Panc1 (cell line): Measurements from ENCODE around the gene ZCCHC17. TPM values are rescaled to one million over a fixed set of nuclear protein-coding genes. Genes with fewer than 3 reads are reported as not detected.
A peak's percentile ranks its signal among the peaks of the same experiment; 100 is the strongest.
"Not testable (repeated sequence)": the region's sequence is repeated elsewhere in the genome, so short reads cannot be mapped to it uniquely, and the experiment has no call there.

Experiments
- ATAC-seq: fragments of 200-7000 bp; cut with Tn5 transposase; 2 replicates; pipeline ENCODE4 v1.9.1; 2020; ENCODE audit warnings: mild to moderate bottlenecking, moderate library complexity
- BruUV-seq: library from RNA; stranded (reverse); fragments of 400-500 nt; replicated peaks from 2 replicates; lab custom pipeline; 2021; lab: Mats Ljungman, UMichigan
- CTCF ChIA-PET: fragments of 300-600 bp; sonication (Branson Sonifier 250); formaldehyde crosslinking; loops from one replicate; lab custom pipeline; 2022; ENCODE audit warnings: antibody characterized with exemption; lab: Charles Lee
- POLR2A ChIA-PET: fragments of 300-600 bp; sonication (Branson Sonifier 250); formaldehyde crosslinking; loops from one replicate; lab custom pipeline; 2022; ENCODE audit warnings: antibody characterized with exemption; lab: Charles Lee
- DNase-seq: peaks from one replicate; pipeline ENCODE4 v3.0.0-alpha.2; 2010; ENCODE audit warnings: low read depth, low spot score
- H3K27ac ChIP-seq: 2 replicates; pipeline ENCODE4 v1.5.1; 2011; ENCODE audit warnings: mild to moderate bottlenecking, low read length, inconsistent platforms
- H3K27me3 ChIP-seq: fragments of 200-500 bp; sonication (Bioruptor generic); 2 replicates; pipeline ENCODE4 v1.6.0; 2014; ENCODE audit warnings: low read length, inconsistent platforms; ENCODE audit not compliant: control insufficient read depth, insufficient read depth
- H3K36me3 ChIP-seq: fragments of 200-500 bp; sonication (Bioruptor generic); 2 replicates; pipeline ENCODE4 v1.5.1; 2014; ENCODE audit warnings: inconsistent platforms, mild to moderate bottlenecking, low read length, moderate library complexity; ENCODE audit not compliant: control insufficient read depth, insufficient read depth
- H3K4me1 ChIP-seq: 2 replicates; pipeline ENCODE4 v1.5.1; 2011; ENCODE audit warnings: inconsistent platforms, mild to moderate bottlenecking, low read length, moderate library complexity; ENCODE audit not compliant: control insufficient read depth, insufficient read depth
- H3K4me3 ChIP-seq, 2 experiments: 2 replicates each; pipeline ENCODE4 v1.5.1; 2011 to 2012; ENCODE audit warnings: low read depth in 2 of 2, low read length in 2 of 2, mild to moderate bottlenecking in 2 of 2, inconsistent platforms in 1 of 2, moderate library complexity in 1 of 2
- H3K9me3 ChIP-seq: fragments of 200-500 bp; sonication (Bioruptor generic); 2 replicates; pipeline ENCODE4 v1.5.1; 2014; ENCODE audit warnings: low read depth, mild to moderate bottlenecking, inconsistent platforms, low read length, moderate library complexity; ENCODE audit not compliant: control insufficient read depth, insufficient read depth
- POLR2AphosphoS5 ChIP-seq: IDR thresholded peaks from 2 replicates; pipeline ENCODE4 v1.6.1; 2012; ENCODE audit warnings: mild to moderate bottlenecking, low read depth, low read length, moderate library complexity
- REST ChIP-seq, 2 experiments: IDR thresholded peaks; 2 replicates each; pipeline ENCODE4 v1.6.1; 2011 to 2012; ENCODE audit warnings: low read depth in 2 of 2, control low read depth in 1 of 2, low read length in 1 of 2, mild to moderate bottlenecking in 1 of 2, moderate library complexity in 1 of 2; ENCODE audit not compliant: insufficient read depth in 1 of 2
- SIN3A ChIP-seq: IDR thresholded peaks from 2 replicates; pipeline ENCODE4 v1.6.1; 2012; ENCODE audit warnings: low read depth, mild to moderate bottlenecking, low read length, moderate library complexity, borderline replicate concordance; ENCODE audit not compliant: insufficient read depth
- TCF7L2 ChIP-seq: IDR thresholded peaks from 2 replicates; pipeline ENCODE4 v1.6.1; 2011; ENCODE audit warnings: mild to moderate bottlenecking, low read depth, low read length, inconsistent platforms
- in situ Hi-C: cut with HindIII; loops from 2 replicates; pipeline ENCODE4 v1.10.0; 2016; ENCODE audit warnings: low sequenced_read_pairs, low pct_unique_long_range_greater_than_20kb
- intact Hi-C: fragments of 100-400 bp; cut with micrococcal nuclease; formaldehyde crosslinking; loops from one replicate; pipeline ENCODE4 v1.10.0; 2022; ENCODE audit not compliant: unreplicated experiment
- total RNA-seq: library from RNA; stranded (reverse); gene quantifications from one replicate; pipeline ENCODE4 v1.2.1, GENCODE V29; 2021; ENCODE audit not compliant: unreplicated experiment
- TF ChIP-seq, protein P1 (sequence below): fragments of 450-650 bp; IDR thresholded peaks from 2 replicates; pipeline ENCODE4 v1.5.1; 2017; ENCODE audit warnings: mild to moderate bottlenecking

ZCCHC17 gene
- total RNA-seq, 1 experiment from 2014 or later = 30.6 TPM

DNA sequence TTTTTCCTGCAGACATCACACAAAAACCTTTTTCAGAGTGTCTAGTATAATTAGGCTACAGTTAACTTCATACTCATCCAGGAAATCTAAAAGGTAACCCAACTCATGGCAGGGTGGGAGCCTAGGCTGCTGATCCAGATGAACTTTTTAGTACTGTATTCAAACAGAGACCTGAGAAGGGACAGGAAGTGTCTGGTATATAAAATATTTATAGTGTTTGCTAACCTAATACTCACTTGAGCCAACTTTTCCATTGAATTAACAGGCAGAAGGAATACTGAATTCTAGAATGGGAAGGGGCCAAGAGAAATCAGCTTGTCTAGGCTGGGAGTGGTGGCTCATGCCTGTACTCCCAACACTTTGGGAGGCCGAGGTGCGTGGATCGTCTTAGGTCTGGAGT, 34.9 kb upstream of the ZCCHC17 start:
- in situ Hi-C loops = loop anchor here (5.0 kb wide), 1 partner anchor 65 kb away; no protein-coding TSS in a partner anchor
- Histone ChIP-seq H3K4me1 (no peaks in the 10 kb centered on the region), H3K4me3 (no peak overlapping the region), H3K27me3 (no peaks in the 10 kb centered on the region), H3K9me3 (no peaks in the 10 kb centered on the region), H3K36me3 (peaks cover 32% of the 10 kb centered on the region), H3K27ac (no peak overlapping the region)
- POLR2A ChIA-PET = no interaction called here
- DNase-seq = no peak
- CTCF ChIA-PET = no interaction called here
- ATAC-seq = no peak
- intact Hi-C loops = no loop called here
- no TSS peak for BruUV-seq
- TF ChIP-seq REST (IDR thresholded peaks at IDR 0.05; ENCODE audit: insufficient read depth in 1 of 2, low read depth in 2 of 2, low read length in 1 of 2) = no peak
- no peak for TF ChIP-seq SIN3A
- TF ChIP-seq, protein P1, sequence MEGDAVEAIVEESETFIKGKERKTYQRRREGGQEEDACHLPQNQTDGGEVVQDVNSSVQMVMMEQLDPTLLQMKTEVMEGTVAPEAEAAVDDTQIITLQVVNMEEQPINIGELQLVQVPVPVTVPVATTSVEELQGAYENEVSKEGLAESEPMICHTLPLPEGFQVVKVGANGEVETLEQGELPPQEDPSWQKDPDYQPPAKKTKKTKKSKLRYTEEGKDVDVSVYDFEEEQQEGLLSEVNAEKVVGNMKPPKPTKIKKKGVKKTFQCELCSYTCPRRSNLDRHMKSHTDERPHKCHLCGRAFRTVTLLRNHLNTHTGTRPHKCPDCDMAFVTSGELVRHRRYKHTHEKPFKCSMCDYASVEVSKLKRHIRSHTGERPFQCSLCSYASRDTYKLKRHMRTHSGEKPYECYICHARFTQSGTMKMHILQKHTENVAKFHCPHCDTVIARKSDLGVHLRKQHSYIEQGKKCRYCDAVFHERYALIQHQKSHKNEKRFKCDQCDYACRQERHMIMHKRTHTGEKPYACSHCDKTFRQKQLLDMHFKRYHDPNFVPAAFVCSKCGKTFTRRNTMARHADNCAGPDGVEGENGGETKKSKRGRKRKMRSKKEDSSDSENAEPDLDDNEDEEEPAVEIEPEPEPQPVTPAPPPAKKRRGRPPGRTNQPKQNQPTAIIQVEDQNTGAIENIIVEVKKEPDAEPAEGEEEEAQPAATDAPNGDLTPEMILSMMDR = no peak
- no peak for TF ChIP-seq POLR2AphosphoS5
- TF ChIP-seq TCF7L2 = no peak

GRCh38 chr1:31262393-31262792, 34.4 kb upstream of the ZCCHC17 start:
- H3K9me3 ChIP-seq, H3K27ac ChIP-seq, POLR2A ChIA-PET, H3K27me3 ChIP-seq, CTCF ChIA-PET, intact Hi-C loops, H3K4me3 ChIP-seq, BruUV-seq, DNase-seq, H3K4me1 ChIP-seq, ATAC-seq: not testable (repeated sequence)
- peaks cover 32% of the 10 kb centered on the region for H3K36me3 ChIP-seq
- in situ Hi-C loops = loop anchor here (5.0 kb wide), 1 partner anchor 65 kb away; no protein-coding TSS in a partner anchor

DNA sequence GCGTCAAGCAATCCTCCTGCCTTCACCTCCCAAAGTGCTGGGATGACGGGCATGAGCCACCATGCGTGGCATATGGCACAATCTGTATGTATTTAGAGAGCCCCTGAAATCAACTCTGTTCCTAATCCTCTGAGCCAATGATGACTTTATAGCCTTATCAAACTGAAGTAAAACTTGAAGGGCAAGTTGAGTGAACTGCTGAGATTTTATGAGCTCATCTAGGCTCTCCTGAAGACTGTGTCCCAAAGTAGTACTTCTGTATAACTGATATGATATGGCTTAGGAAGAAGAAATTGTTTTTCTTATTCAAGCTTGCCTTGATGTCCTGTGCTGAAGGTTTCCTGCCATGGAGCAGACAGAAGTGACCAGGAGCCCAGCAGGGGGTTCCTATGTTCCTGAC, 33.4 kb upstream of the ZCCHC17 start:
- TSS peak; percentile 39 for BruUV-seq
- ATAC-seq = no peak
- no peaks in the 10 kb centered on the region for H3K4me1 ChIP-seq
- no peak overlapping the region for H3K27ac ChIP-seq
- DNase-seq = no peak
- in situ Hi-C loops (loop anchor here (5.0 kb wide), 1 partner anchor 66 kb away; no protein-coding TSS in a partner anchor), intact Hi-C loops (no loop called here)
- H3K27me3 ChIP-seq = no peaks in the 10 kb centered on the region
- peaks cover 30% of the 10 kb centered on the region for H3K36me3 ChIP-seq
- ChIA-PET CTCF (interaction anchor here (0.6 to 0.7 kb wide), 2 partner anchors 33 to 78 kb away, joined by 4 to 5 read pairs; partner anchors contain the start of genes SNRNP40 and ZCCHC17), POLR2A (interaction anchor here (0.6 kb wide), 1 partner anchor 74 kb away, joined by 3 read pairs; no protein-coding TSS in a partner anchor)
- H3K4me3 ChIP-seq = no peak overlapping the region
- TF ChIP-seq, protein P1 = no peak
- TF ChIP-seq POLR2AphosphoS5 (no peak), TCF7L2 (no peak), REST (IDR thresholded peaks at IDR 0.05; ENCODE audit: insufficient read depth in 1 of 2, low read depth in 2 of 2, low read length in 1 of 2) (no peak), SIN3A (no peak)
- no peaks in the 10 kb centered on the region for H3K9me3 ChIP-seq
